HepG2 (cell line): ENCODE measurements around the gene CMTM4. TPM values are rescaled to one million over a fixed set of nuclear protein-coding genes. Genes with fewer than 3 reads are reported as not detected.

Experiments
- BORCS8-MEF2B ChIP-seq: sonication (generic); formaldehyde crosslinking; IDR thresholded peaks from 2 replicates; pipeline ENCODE4 v1.8.0; 2022; ENCODE audit warnings: mild to moderate bottlenecking, missing genetic modification reagents
- CBX1 ChIP-seq: IDR thresholded peaks from one replicate; pipeline ENCODE4 v1.6.1; 2016; ENCODE audit warnings: antibody characterized with exemption, low read depth
- DDIT3 ChIP-seq: sonication (generic); formaldehyde crosslinking; IDR thresholded peaks from 2 replicates; pipeline ENCODE4 v1.4.0; 2020; ENCODE audit warnings: mild to moderate bottlenecking, missing genetic modification reagents
- DR1 ChIP-seq: sonication (generic); formaldehyde crosslinking; IDR thresholded peaks from 2 replicates; pipeline ENCODE4 v1.8.0; 2021; ENCODE audit warnings: mild to moderate bottlenecking, missing genetic modification reagents, inconsistent platforms
- GFI1 ChIP-seq: sonication (generic); formaldehyde crosslinking; IDR thresholded peaks from 2 replicates; pipeline ENCODE4 v1.5.0; 2020; ENCODE audit warnings: missing genetic modification reagents, mild to moderate bottlenecking, borderline replicate concordance
- HNF1B ChIP-seq: sonication (generic); formaldehyde crosslinking; IDR thresholded peaks from 2 replicates; pipeline ENCODE4 v1.5.1; 2020; ENCODE audit warnings: mild to moderate bottlenecking, moderate library complexity, missing genetic modification reagents
- LRRFIP1 ChIP-seq: sonication (generic); formaldehyde crosslinking; conservative IDR thresholded peaks from 2 replicates; pipeline ENCODE4 v1.4.0; 2020; ENCODE audit warnings: missing genetic modification reagents
- NONO ChIP-seq, 2 experiments: fragments of 450-650 bp in 1 of 2; sonication (generic) in 1 of 2; formaldehyde crosslinking in 1 of 2; IDR thresholded peaks in 1 of 2; conservative IDR thresholded peaks in 1 of 2; 2 replicates each; pipeline versions ENCODE4 v1.6.1 to v1.8.0; 2017 to 2022; ENCODE audit warnings: mild to moderate bottlenecking in 1 of 2, missing genetic modification reagents in 1 of 2, moderate library complexity in 1 of 2
- PHF20 ChIP-seq: sonication (generic); formaldehyde crosslinking; IDR thresholded peaks from 2 replicates; pipeline ENCODE4 v1.5.0; 2020; ENCODE audit warnings: mild to moderate bottlenecking, missing genetic modification reagents
- PLRG1 ChIP-seq: fragments of 450-650 bp; conservative IDR thresholded peaks from 2 replicates; pipeline ENCODE4 v1.6.1; 2016
- PRPF4 ChIP-seq: fragments of 200-400 bp; formaldehyde crosslinking; IDR thresholded peaks from 2 replicates; pipeline ENCODE4 v1.6.1; 2016; ENCODE audit warnings: low read length, low read depth; ENCODE audit not compliant: poor library complexity, severe bottlenecking
- RARG ChIP-seq: sonication (generic); formaldehyde crosslinking; IDR thresholded peaks from 2 replicates; pipeline ENCODE4 v1.4.0; 2020; ENCODE audit warnings: low read depth, mild to moderate bottlenecking, missing genetic modification reagents
- REPIN1 ChIP-seq: sonication (generic); formaldehyde crosslinking; IDR thresholded peaks from 2 replicates; pipeline ENCODE4 v1.8.0; 2022; ENCODE audit warnings: missing genetic modification reagents, low read depth, mild to moderate bottlenecking, borderline replicate concordance
- SNAPC2 ChIP-seq: sonication (generic); formaldehyde crosslinking; IDR thresholded peaks from 2 replicates; pipeline ENCODE4 v1.8.1; 2022; ENCODE audit warnings: mild to moderate bottlenecking, missing genetic modification reagents
- SP2 ChIP-seq: sonication (generic); formaldehyde crosslinking; IDR thresholded peaks from 2 replicates; pipeline ENCODE4 v1.5.1; 2020; ENCODE audit warnings: mild to moderate bottlenecking, missing genetic modification reagents
- SYNCRIP ChIP-seq: fragments of 200-400 bp; formaldehyde crosslinking; IDR thresholded peaks from 2 replicates; pipeline ENCODE4 v1.6.1; 2018; ENCODE audit warnings: mild to moderate bottlenecking, low read depth, low read length; ENCODE audit not compliant: insufficient read depth
- TP53 ChIP-seq: sonication (generic); formaldehyde crosslinking; conservative IDR thresholded peaks from 2 replicates; pipeline ENCODE4 v1.4.0; 2020; ENCODE audit warnings: missing genetic modification reagents
- ZFP36L2 ChIP-seq: sonication (generic); formaldehyde crosslinking; IDR thresholded peaks from 2 replicates; pipeline ENCODE4 v1.4.0; 2020; ENCODE audit warnings: missing genetic modification reagents
- ZNF263 ChIP-seq: sonication (generic); formaldehyde crosslinking; IDR thresholded peaks from 2 replicates; pipeline ENCODE4 v1.4.0; 2020; ENCODE audit warnings: missing genetic modification reagents
- ZNF451 ChIP-seq: sonication (generic); formaldehyde crosslinking; IDR thresholded peaks from 2 replicates; pipeline ENCODE4 v1.5.0; 2020; ENCODE audit warnings: mild to moderate bottlenecking, missing genetic modification reagents
- ZNF614 ChIP-seq: IDR thresholded peaks from 2 replicates; pipeline ENCODE4 v1.6.1; 2018; ENCODE audit warnings: missing biosample characterization, missing genetic modification reagents, inconsistent platforms, borderline replicate concordance
- ZNF704 ChIP-seq: sonication (generic); formaldehyde crosslinking; IDR thresholded peaks from 2 replicates; pipeline ENCODE4 v1.8.1; 2023; ENCODE audit warnings: mild to moderate bottlenecking, inconsistent platforms, moderate library complexity, missing genetic modification reagents, borderline replicate concordance
- ZNF800 ChIP-seq: sonication (generic); formaldehyde crosslinking; IDR thresholded peaks from 2 replicates; pipeline ENCODE4 v1.4.0; 2020; ENCODE audit warnings: missing genetic modification reagents
- polyA plus RNA-seq, 8 experiments: library from polyadenylated mRNA; depleted of rRNA in 3 of 8; stranded (reverse) in 7 of 8; unstranded in 1 of 8; fragments of >200 nt; fragmentation: Illumina TruSeq in 4 of 8; extraction: Trizol in 4 of 8; gene quantifications; 2 replicates each; pipeline versions ENCODE4 v1.2.1 to v1.2.3, GENCODE V29; 2011 to 2016; ENCODE audit warnings: low read depth in 4 of 8, missing spikeins in 1 of 8, mixed read lengths in 1 of 8; ENCODE audit not compliant: insufficient read depth in 1 of 8
- total RNA-seq, 5 experiments: library from RNA; depleted of rRNA; stranded (reverse); fragments of >200 nt; fragmentation: Illumina TruSeq; extraction: Trizol; gene quantifications; 2 replicates each; pipeline ENCODE4 v1.2.3, GENCODE V29; 2016; ENCODE audit warnings: low read depth in 1 of 5

CMTM4 gene
- total and polyA plus RNA-seq, 2 of the 13 experiments (the other 11 are each of a cell fraction or from before 2014, with no cell fraction given), result 32.0 to 36.3 TPM

- no peak for TF ChIP-seq TP53 (CRISPR knock-in tag)
- no peak for TF ChIP-seq ZFP36L2 (CRISPR knock-in tag)
- 0 out of 2 replicates have a peak, but pooled peaks have one; percentile 1 for TF ChIP-seq DR1 (CRISPR knock-in tag)
- TF ChIP-seq CBX1, result no peak
- no peak for TF ChIP-seq SYNCRIP
- TF ChIP-seq ZNF704 (CRISPR knock-in tag), result no peak
- no peak for TF ChIP-seq GFI1 (CRISPR knock-in tag)
- no peak for TF ChIP-seq BORCS8-MEF2B (CRISPR knock-in tag)
- TF ChIP-seq SNAPC2, result no peak
- peak; percentile 37; the same call in 1 of the 2 replicates for TF ChIP-seq REPIN1 (CRISPR knock-in tag)
- peak; percentile 47; the same call in 1 of the 2 replicates for TF ChIP-seq ZNF614 (CRISPR knock-in tag)
- no peak for TF ChIP-seq PLRG1
- TF ChIP-seq NONO (IDR thresholded peaks at IDR 0.05), result no peak
- no peak for TF ChIP-seq NONO (CRISPR knock-in tag; conservative IDR thresholded peaks at IDR 0.05)
- no peak for TF ChIP-seq ZNF451 (CRISPR knock-in tag)
- TF ChIP-seq HNF1B, result peak; percentile 47; the same call in 1 of the 2 replicates
- no peak for TF ChIP-seq PHF20 (CRISPR knock-in tag)
- TF ChIP-seq ZNF800 (CRISPR knock-in tag), result no peak
- TF ChIP-seq ZNF263 (CRISPR knock-in tag), result no peak
- no peak for TF ChIP-seq SP2 (CRISPR knock-in tag)
- TF ChIP-seq RARG, result no peak
- TF ChIP-seq PRPF4, result no peak
- no peak for TF ChIP-seq LRRFIP1 (CRISPR knock-in tag)
- TF ChIP-seq DDIT3 (CRISPR knock-in tag), result no peak
Measured at GRCh38 chr16:66717112-66717675, 20.7 kb upstream of the CMTM4 start (continued).
